ENCODE results near the gene CFAP92.

The CFAP92 gene

DNA sequence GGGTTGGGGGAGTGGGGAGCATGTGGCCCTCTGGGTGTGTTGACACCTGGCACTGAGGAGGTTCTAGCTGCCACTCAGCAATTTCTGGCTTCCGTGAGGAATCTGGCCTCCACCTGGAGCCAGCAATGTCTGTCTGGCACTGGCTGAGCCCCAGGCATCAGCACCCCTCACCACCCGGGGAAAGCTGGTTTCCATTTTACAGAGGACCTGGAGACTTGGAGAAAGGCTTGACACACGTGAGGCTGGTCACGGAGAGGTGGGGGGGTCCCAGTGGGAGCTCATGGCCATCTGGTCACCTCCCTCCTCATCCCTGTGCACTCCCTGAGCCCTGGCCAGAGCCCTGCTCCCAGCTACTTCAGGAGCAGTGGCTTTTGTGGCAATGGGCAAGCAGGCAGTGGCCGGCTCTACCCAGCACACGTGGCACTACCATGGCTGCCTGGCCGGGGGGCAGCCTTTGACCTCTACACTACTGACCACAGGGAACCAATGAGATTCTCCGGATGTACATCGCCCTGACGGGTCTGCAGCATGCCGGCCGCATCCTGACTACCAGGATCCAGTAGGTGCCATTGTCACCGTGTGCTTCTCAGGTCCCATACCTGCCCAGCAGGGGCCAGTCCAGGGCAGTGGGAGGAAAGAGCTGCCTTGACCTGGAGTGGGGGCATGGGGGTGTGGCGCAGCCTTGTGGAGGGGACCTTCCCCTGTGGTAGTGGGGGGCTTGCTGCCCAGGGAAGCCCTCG lies 86.0 kb downstream of the CFAP92 start:
- H3K27me3 ChIP-seq (ENCODE audit: insufficient read depth, poor library complexity, severe bottlenecking), result no peaks in the 10 kb centered on the region
- TF ChIP-seq, protein P1, sequence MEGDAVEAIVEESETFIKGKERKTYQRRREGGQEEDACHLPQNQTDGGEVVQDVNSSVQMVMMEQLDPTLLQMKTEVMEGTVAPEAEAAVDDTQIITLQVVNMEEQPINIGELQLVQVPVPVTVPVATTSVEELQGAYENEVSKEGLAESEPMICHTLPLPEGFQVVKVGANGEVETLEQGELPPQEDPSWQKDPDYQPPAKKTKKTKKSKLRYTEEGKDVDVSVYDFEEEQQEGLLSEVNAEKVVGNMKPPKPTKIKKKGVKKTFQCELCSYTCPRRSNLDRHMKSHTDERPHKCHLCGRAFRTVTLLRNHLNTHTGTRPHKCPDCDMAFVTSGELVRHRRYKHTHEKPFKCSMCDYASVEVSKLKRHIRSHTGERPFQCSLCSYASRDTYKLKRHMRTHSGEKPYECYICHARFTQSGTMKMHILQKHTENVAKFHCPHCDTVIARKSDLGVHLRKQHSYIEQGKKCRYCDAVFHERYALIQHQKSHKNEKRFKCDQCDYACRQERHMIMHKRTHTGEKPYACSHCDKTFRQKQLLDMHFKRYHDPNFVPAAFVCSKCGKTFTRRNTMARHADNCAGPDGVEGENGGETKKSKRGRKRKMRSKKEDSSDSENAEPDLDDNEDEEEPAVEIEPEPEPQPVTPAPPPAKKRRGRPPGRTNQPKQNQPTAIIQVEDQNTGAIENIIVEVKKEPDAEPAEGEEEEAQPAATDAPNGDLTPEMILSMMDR (IDR thresholded peaks at IDR 0.05; ENCODE audit: poor library complexity, severe bottlenecking), result no peak
- DNase-seq (ENCODE audit: low spot score) (no peak), ATAC-seq (ENCODE audit: low read depth) (peak; percentile 11; the same call in 1 of the 3 replicates)
- no peaks in the 10 kb centered on the region for H3K4me1 ChIP-seq (ENCODE audit: insufficient read depth, poor library complexity, severe bottlenecking)
- no peak overlapping the region for H3K4me3 ChIP-seq (ENCODE audit: severe bottlenecking)
- H3K27ac ChIP-seq (ENCODE audit: poor library complexity, severe bottlenecking), result no peak overlapping the region
- peaks cover 76% of the 10 kb centered on the region for H3K36me3 ChIP-seq (ENCODE audit: low read depth)
- no peaks in the 10 kb centered on the region for H3K9me3 ChIP-seq (ENCODE audit: severe bottlenecking)

DNA sequence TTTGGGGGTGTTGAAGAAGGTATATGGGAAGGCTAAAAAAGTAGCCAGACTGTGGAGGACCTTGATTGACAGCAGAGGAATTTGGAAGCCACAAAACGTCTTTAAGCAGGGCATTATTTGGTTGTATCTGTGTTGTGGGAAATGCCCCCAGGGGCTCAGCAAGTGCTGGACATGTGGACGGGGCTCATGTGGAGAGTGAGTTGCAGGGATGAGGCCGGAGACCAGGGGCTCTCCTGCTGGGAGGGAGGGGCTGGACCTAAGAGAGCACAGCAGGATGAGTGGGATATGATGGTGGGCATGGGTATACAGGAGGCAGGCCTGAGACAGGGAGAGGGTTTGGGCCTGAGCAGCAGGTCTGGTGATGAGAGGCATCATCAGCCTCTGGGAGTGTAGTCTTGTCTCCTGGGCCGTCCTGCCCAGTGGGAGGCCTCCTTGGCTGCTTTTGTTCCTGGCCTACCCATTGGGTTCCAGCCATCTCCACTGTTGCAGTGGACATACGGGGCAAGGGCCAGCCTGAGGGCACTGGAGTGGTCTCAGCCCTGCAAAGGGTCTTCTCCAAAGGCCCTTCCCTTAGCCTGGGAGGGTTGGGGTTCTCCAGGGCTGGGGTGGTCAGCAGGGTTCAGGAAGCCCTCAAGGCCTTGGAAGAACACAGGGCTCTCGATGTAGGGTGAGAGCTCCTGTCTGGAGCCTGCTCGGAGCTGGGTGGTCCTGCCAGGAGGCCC lies 86.9 kb downstream of the CFAP92 start:
- no peaks in the 10 kb centered on the region for H3K4me1 ChIP-seq (ENCODE audit: insufficient read depth, poor library complexity, severe bottlenecking)
- DNase-seq (ENCODE audit: low spot score), result no peak
- no peak overlapping the region for H3K27ac ChIP-seq (ENCODE audit: poor library complexity, severe bottlenecking)
- peaks cover 74% of the 10 kb centered on the region for H3K36me3 ChIP-seq (ENCODE audit: low read depth)
- no peaks in the 10 kb centered on the region for H3K27me3 ChIP-seq (ENCODE audit: insufficient read depth, poor library complexity, severe bottlenecking)
- H3K9me3 ChIP-seq (ENCODE audit: severe bottlenecking), result no peaks in the 10 kb centered on the region
- H3K4me3 ChIP-seq (ENCODE audit: severe bottlenecking), result no peak overlapping the region
- TF ChIP-seq, protein P1 (IDR thresholded peaks at IDR 0.05; ENCODE audit: poor library complexity, severe bottlenecking), result no peak
- ATAC-seq (ENCODE audit: low read depth), result no peak

DNA sequence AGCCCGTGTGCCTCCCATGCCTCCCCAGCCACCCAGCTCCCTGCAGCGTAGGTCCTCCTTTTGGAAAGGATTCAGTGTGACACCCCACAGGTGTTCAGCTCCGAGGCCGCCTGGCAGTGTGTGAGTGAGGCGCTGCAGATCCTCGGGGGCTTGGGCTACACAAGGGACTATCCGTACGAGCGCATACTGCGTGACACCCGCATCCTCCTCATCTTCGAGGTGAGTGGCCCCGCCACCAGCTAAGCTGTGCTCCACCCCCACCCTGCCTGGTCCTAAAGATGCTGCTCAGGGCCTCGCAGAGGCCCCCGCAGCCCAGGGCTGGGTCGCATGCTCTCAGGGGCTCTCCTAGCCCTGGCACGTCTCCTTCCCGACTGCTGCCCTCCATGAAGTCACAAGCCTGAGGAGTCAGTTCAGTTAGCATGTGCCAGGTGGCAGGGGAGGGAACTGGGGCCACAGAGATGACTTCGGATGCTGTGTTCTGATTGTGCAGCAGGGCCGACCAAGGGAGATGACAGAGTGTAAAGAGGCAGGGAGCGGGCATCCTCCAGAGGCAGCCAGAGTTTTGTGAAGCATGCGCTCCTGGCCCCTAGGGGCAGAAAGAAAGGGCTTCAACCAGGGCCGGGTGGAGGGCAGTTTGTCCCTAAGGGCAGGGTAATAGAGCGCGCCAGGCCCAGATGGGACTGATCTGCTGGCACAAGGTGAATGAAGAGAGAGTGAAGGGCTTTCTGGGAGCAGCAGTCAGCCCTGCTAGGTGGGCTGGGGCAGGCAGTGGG lies 87.7 kb downstream of the CFAP92 start:
- H3K9me3 ChIP-seq (ENCODE audit: severe bottlenecking), result no peaks in the 10 kb centered on the region
- no peak overlapping the region for H3K27ac ChIP-seq (ENCODE audit: poor library complexity, severe bottlenecking)
- H3K4me3 ChIP-seq (ENCODE audit: severe bottlenecking), result no peak overlapping the region
- TF ChIP-seq, protein P1 (IDR thresholded peaks at IDR 0.05; ENCODE audit: poor library complexity, severe bottlenecking), result no peak
- DNase-seq (ENCODE audit: low spot score) (no peak), ATAC-seq (ENCODE audit: low read depth) (no peak)
- H3K36me3 ChIP-seq (ENCODE audit: low read depth), result peaks cover 76% of the 10 kb centered on the region
- H3K4me1 ChIP-seq (ENCODE audit: insufficient read depth, poor library complexity, severe bottlenecking), result no peaks in the 10 kb centered on the region
- H3K27me3 ChIP-seq (ENCODE audit: insufficient read depth, poor library complexity, severe bottlenecking), result no peaks in the 10 kb centered on the region

DNA sequence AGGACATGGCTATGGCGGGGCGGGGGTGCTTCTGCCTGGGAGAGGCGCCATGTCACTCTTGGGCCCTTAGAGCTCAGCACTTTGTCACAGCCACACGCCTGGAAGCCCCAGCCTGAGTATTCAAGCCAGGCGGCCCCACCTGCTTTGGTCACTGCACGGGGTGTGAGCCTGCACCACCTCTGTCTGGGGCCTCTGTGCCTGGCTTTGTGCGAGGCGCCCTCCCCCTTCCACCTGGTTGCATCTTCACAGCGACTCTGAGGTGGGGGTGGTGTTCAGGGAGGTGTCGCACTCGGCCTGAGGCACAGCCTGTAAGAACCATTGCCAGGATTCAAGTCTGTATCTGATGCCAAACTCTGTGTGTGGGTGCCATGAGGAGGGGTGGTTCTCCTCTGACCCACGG lies 90.4 kb downstream of the CFAP92 start:
- ATAC-seq (ENCODE audit: low read depth) (no peak), DNase-seq (ENCODE audit: low spot score) (no peak)
- no peaks in the 10 kb centered on the region for H3K9me3 ChIP-seq (ENCODE audit: severe bottlenecking)
- peaks cover 87% of the 10 kb centered on the region for H3K36me3 ChIP-seq (ENCODE audit: low read depth)
- H3K27me3 ChIP-seq (ENCODE audit: insufficient read depth, poor library complexity, severe bottlenecking), result no peaks in the 10 kb centered on the region
- no peak overlapping the region for H3K27ac ChIP-seq (ENCODE audit: poor library complexity, severe bottlenecking)
- no peak overlapping the region for H3K4me3 ChIP-seq (ENCODE audit: severe bottlenecking)
- no peaks in the 10 kb centered on the region for H3K4me1 ChIP-seq (ENCODE audit: insufficient read depth, poor library complexity, severe bottlenecking)
- TF ChIP-seq, protein P1 (IDR thresholded peaks at IDR 0.05; ENCODE audit: poor library complexity, severe bottlenecking), result no peak

All from RWPE2 (cell line).